Activated T-cell treated with anti-CD3 and anti-CD28 coated beads, Interleukin-2, amount 50 U/mL, for 72 hours (primary cell): ENCODE measurements around the gene SYNGR2. TPM values are rescaled to one million over a fixed set of nuclear protein-coding genes. Genes with fewer than 3 reads are reported as not detected.

Experiments used
- ATAC-seq, 2 donors: fragments of 150-1000 bp; cut with Tn5 transposase; replicated peaks in 1 of 2; 2 replicates each; pipeline ENCODE4 v1.10.0; 2021; ENCODE audit warnings: moderate library complexity in 2 of 2, mild to moderate bottlenecking in 1 of 2
- DNase-seq, 2 donors: peaks; one replicate each; pipeline ENCODE4 v3.0.0; 2021 to 2022; ENCODE audit warnings: mixed read lengths in 1 of 2
- H3K27ac Mint-ChIP-seq: one replicate; pipeline ENCODE4 v1.8.0; 2022; ENCODE audit warnings: mild to moderate bottlenecking, moderate library complexity, mixed read lengths
- H3K27me3 Mint-ChIP-seq: one replicate; pipeline ENCODE4 v1.8.0; 2022; ENCODE audit warnings: low read depth, mixed read lengths
- H3K36me3 Mint-ChIP-seq, 2 donors: one replicate each; pipeline ENCODE4 v1.8.0; 2022; ENCODE audit warnings: mixed read lengths in 2 of 2, mild to moderate bottlenecking in 1 of 2; ENCODE audit not compliant: insufficient read depth in 2 of 2
- H3K4me1 Mint-ChIP-seq: one replicate; pipeline ENCODE4 v1.8.0; 2022; ENCODE audit warnings: low read depth, mixed read lengths
- H3K4me3 Mint-ChIP-seq, 2 donors: one replicate each; pipeline ENCODE4 v1.8.0; 2022; ENCODE audit warnings: mild to moderate bottlenecking in 2 of 2, mixed read lengths in 2 of 2, moderate library complexity in 2 of 2
- H3K9me3 Mint-ChIP-seq, 2 donors: one replicate each; pipeline ENCODE4 v1.8.0; 2022; ENCODE audit warnings: mixed read lengths in 2 of 2
- total RNA-seq, 2 donors: library from RNA; stranded (reverse); gene quantifications; one replicate each; pipeline ENCODE4 v1.2.3, GENCODE V29; 2022

Gene SYNGR2
- total RNA-seq, 2 donors from 2014 or later, result 87.6 to 92.0 TPM

- Mint-ChIP-seq H3K27ac (no peak overlapping the region), H3K4me1 (peaks cover 9% of the 10 kb centered on the region), H3K4me3 (no peak overlapping the region), H3K9me3 (no peaks in the 10 kb centered on the region), H3K27me3 (no peaks in the 10 kb centered on the region), H3K36me3 (peaks cover 1 to 10% of the 10 kb centered on the region in 2 donors)
- DNase-seq (no peak), ATAC-seq (no peak)
These were observed 28.3 kb downstream of the SYNGR2 start for GRCh38 chr17:78196716-78197115.

GRCh38 chr17:78197147-78197832 lies 28.9 kb downstream of the SYNGR2 start:
- H3K27me3 Mint-ChIP-seq, result no peaks in the 10 kb centered on the region
- H3K27ac Mint-ChIP-seq, result no peak overlapping the region
- ATAC-seq, result no peak
- H3K4me1 Mint-ChIP-seq, result peaks cover 9% of the 10 kb centered on the region
- DNase-seq, result no peak
- no peaks in the 10 kb centered on the region for H3K9me3 Mint-ChIP-seq
- no peak overlapping the region for H3K4me3 Mint-ChIP-seq
- H3K36me3 Mint-ChIP-seq, result peaks cover 1 to 7% of the 10 kb centered on the region in 2 donors

GRCh38 chr17:78200451-78200850 lies 32.1 kb downstream of the SYNGR2 start:
- no peaks in the 10 kb centered on the region for H3K9me3 Mint-ChIP-seq
- no peak for DNase-seq
- no peaks in the 10 kb centered on the region for H3K27me3 Mint-ChIP-seq
- H3K4me1 Mint-ChIP-seq, result peaks cover 9% of the 10 kb centered on the region
- H3K27ac Mint-ChIP-seq, result no peak overlapping the region
- H3K36me3 Mint-ChIP-seq, result peaks cover 0 to 3% of the 10 kb centered on the region in 2 donors
- no peak for ATAC-seq
- no peak overlapping the region for H3K4me3 Mint-ChIP-seq

GRCh38 chr17:78202666-78203065 lies 34.3 kb downstream of the SYNGR2 start:
- Mint-ChIP-seq H3K27me3 (no peaks in the 10 kb centered on the region), H3K27ac (no peak overlapping the region), H3K4me3 (no peak overlapping the region), H3K4me1 (peaks cover 9% of the 10 kb centered on the region), H3K36me3 (no peaks in the 10 kb centered on the region), H3K9me3 (no peaks in the 10 kb centered on the region)
- DNase-seq, result no peak
- no peak for ATAC-seq

GRCh38 chr17:78204387-78205123 lies 36.2 kb downstream of the SYNGR2 start:
- no peaks in the 10 kb centered on the region for H3K4me1 Mint-ChIP-seq
- DNase-seq, result no peak
- no peak overlapping the region for H3K4me3 Mint-ChIP-seq
- no peaks in the 10 kb centered on the region for H3K36me3 Mint-ChIP-seq
- ATAC-seq, result no peak
- no peaks in the 10 kb centered on the region for H3K9me3 Mint-ChIP-seq
- no peaks in the 10 kb centered on the region for H3K27me3 Mint-ChIP-seq
- no peak overlapping the region for H3K27ac Mint-ChIP-seq

- no peaks in the 10 kb centered on the region for H3K27me3 Mint-ChIP-seq
- H3K36me3 Mint-ChIP-seq, result no peaks in the 10 kb centered on the region
- no peak overlapping the region for H3K27ac Mint-ChIP-seq
- DNase-seq (no peak), ATAC-seq (no peak)
- no peaks in the 10 kb centered on the region for H3K9me3 Mint-ChIP-seq
- no peak overlapping the region for H3K4me3 Mint-ChIP-seq
- H3K4me1 Mint-ChIP-seq, result no peaks in the 10 kb centered on the region
These were observed 36.9 kb downstream of the SYNGR2 start for GRCh38 chr17:78205124-78205775.

- Mint-ChIP-seq H3K27ac (no peak overlapping the region), H3K4me3 (no peak overlapping the region), H3K9me3 (no peaks in the 10 kb centered on the region), H3K36me3 (no peaks in the 10 kb centered on the region), H3K4me1 (no peaks in the 10 kb centered on the region), H3K27me3 (no peaks in the 10 kb centered on the region)
- ATAC-seq (no peak), DNase-seq (no peak)
These were observed 37.9 kb downstream of the SYNGR2 start for GRCh38 chr17:78206298-78206697.

GRCh38 chr17:78208486-78208885 lies 40.1 kb downstream of the SYNGR2 start:
- Mint-ChIP-seq H3K9me3 (no peaks in the 10 kb centered on the region), H3K27ac (no peak overlapping the region), H3K4me3 (no peak overlapping the region), H3K36me3 (no peaks in the 10 kb centered on the region), H3K27me3 (no peaks in the 10 kb centered on the region), H3K4me1 (no peaks in the 10 kb centered on the region)
- ATAC-seq (no peak), DNase-seq (no peak)

GRCh38 chr17:78210111-78210510 lies 41.7 kb downstream of the SYNGR2 start:
- Mint-ChIP-seq H3K9me3 (no peaks in the 10 kb centered on the region), H3K27me3 (no peaks in the 10 kb centered on the region), H3K4me3 (no peak overlapping the region), H3K4me1 (peaks cover under 1% of the 10 kb centered on the region), H3K27ac (no peak overlapping the region), H3K36me3 (peaks cover 0 to 4% of the 10 kb centered on the region in 2 donors)
- DNase-seq, result no peak
- no peak for ATAC-seq

- peaks cover 1 to 4% of the 10 kb centered on the region in 2 donors for H3K36me3 Mint-ChIP-seq
- no peak overlapping the region for H3K4me3 Mint-ChIP-seq
- H3K9me3 Mint-ChIP-seq, result no peaks in the 10 kb centered on the region
- no peak overlapping the region for H3K27ac Mint-ChIP-seq
- ATAC-seq (no peak), DNase-seq (no peak)
- H3K4me1 Mint-ChIP-seq, result peaks cover 10% of the 10 kb centered on the region
- H3K27me3 Mint-ChIP-seq, result no peaks in the 10 kb centered on the region
These were observed 42.7 kb downstream of the SYNGR2 start for GRCh38 chr17:78211032-78211431.

GRCh38 chr17:78214016-78214705 lies 45.8 kb downstream of the SYNGR2 start, which contains the start of gene BIRC5:
Gene BIRC5 (plus strand): TSS chr17:78214253. CDS start chr17:78214317, 64 bp downstream.
- Mint-ChIP-seq H3K27me3 (no peaks in the 10 kb centered on the region), H3K9me3 (no peaks in the 10 kb centered on the region), H3K4me1 (peaks cover 17% of the 10 kb centered on the region), H3K4me3 (peak within 1 kb of the TSS; percentile 95), H3K36me3 (peaks cover 11 to 19% of the 10 kb centered on the region in 2 donors), H3K27ac (peak within 1 kb of the TSS; percentile 76)
- ATAC-seq (peak; percentile 100), DNase-seq (peak; percentile 94)

GRCh38 chr17:78214706-78215061 lies 46.3 kb downstream of the SYNGR2 start:
- Mint-ChIP-seq H3K4me1 (peaks cover 17% of the 10 kb centered on the region), H3K4me3 (peak overlapping the region; percentile 95), H3K36me3 (peaks cover 13 to 24% of the 10 kb centered on the region in 2 donors), H3K27ac (peak overlapping the region; percentile 76), H3K9me3 (no peaks in the 10 kb centered on the region), H3K27me3 (no peaks in the 10 kb centered on the region)
- DNase-seq, result no peak
- no peak for ATAC-seq
